Progenitor cell of endocrine pancreas (in vitro differentiated cells): ENCODE results near the gene GPR157. TPM values are rescaled to one million over a fixed set of nuclear protein-coding genes. Genes with fewer than 3 reads are reported as not detected.

Experiments
- DNase-seq: peaks from one replicate; pipeline ENCODE4 v3.0.0; 2021; ENCODE audit warnings: low spot score; ENCODE audit not compliant: unreplicated experiment
- H3K27ac Mint-ChIP-seq: 2 replicates; pipeline ENCODE4 v1.8.0; 2021; ENCODE audit warnings: mild to moderate bottlenecking, moderate library complexity, mixed read lengths
- H3K27me3 Mint-ChIP-seq: 2 replicates; pipeline ENCODE4 v1.8.0; 2021; ENCODE audit warnings: mixed read lengths
- H3K36me3 Mint-ChIP-seq: 2 replicates; pipeline ENCODE4 v1.8.0; 2022; ENCODE audit warnings: mixed read lengths; ENCODE audit not compliant: insufficient read depth
- H3K4me1 Mint-ChIP-seq: 2 replicates; pipeline ENCODE4 v1.8.0; 2021; ENCODE audit warnings: low read depth, mixed read lengths
- H3K4me3 Mint-ChIP-seq: 2 replicates; pipeline ENCODE4 v1.8.0; 2021; ENCODE audit warnings: low read depth, mild to moderate bottlenecking, moderate library complexity, mixed read lengths
- H3K9me3 Mint-ChIP-seq: 2 replicates; pipeline ENCODE4 v1.8.0; 2021; ENCODE audit warnings: low read depth, mixed read lengths
- total RNA-seq: library from RNA; stranded (reverse); gene quantifications from 2 replicates; pipeline ENCODE4 v1.2.1, GENCODE V29; 2021
- TF ChIP-seq, protein P1 (sequence below): fragments of 200-600 bp; sonication (generic); IDR thresholded peaks from one replicate; pipeline ENCODE4 v1.5.0; 2021; ENCODE audit warnings: antibody characterized with exemption, mild to moderate bottlenecking; ENCODE audit not compliant: unreplicated experiment

Gene GPR157
- total RNA-seq, 1 donor from 2014 or later: 1.1 TPM

DNA sequence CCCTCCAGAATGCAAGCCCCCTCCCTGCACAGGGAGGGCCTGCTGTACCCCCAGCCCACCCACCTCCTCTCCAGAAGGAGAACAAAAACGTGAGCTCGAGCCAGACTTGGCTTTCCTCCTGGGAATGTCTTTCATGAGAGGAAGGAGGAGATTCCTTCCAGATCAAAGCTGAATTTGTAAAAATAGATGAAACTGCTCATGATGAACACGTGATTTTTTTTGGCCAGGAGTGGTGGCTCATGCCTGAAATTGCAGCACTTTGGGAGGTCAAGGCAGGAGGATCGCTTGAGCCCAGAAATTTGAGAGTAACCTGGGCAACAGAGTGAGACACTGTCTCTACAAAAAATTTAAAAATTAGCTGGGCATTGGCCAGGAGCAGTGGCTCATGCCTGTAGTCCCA, 21.8 kb downstream of the GPR157 start:
- Mint-ChIP-seq H3K9me3 (no peaks in the 10 kb centered on the region), H3K27ac (no peak overlapping the region), H3K4me3 (no peak overlapping the region), H3K36me3 (no peaks in the 10 kb centered on the region), H3K4me1 (no peaks in the 10 kb centered on the region), H3K27me3 (peaks cover 3% of the 10 kb centered on the region)
- DNase-seq: no peak
- TF ChIP-seq, protein P1, sequence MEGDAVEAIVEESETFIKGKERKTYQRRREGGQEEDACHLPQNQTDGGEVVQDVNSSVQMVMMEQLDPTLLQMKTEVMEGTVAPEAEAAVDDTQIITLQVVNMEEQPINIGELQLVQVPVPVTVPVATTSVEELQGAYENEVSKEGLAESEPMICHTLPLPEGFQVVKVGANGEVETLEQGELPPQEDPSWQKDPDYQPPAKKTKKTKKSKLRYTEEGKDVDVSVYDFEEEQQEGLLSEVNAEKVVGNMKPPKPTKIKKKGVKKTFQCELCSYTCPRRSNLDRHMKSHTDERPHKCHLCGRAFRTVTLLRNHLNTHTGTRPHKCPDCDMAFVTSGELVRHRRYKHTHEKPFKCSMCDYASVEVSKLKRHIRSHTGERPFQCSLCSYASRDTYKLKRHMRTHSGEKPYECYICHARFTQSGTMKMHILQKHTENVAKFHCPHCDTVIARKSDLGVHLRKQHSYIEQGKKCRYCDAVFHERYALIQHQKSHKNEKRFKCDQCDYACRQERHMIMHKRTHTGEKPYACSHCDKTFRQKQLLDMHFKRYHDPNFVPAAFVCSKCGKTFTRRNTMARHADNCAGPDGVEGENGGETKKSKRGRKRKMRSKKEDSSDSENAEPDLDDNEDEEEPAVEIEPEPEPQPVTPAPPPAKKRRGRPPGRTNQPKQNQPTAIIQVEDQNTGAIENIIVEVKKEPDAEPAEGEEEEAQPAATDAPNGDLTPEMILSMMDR: no peak

DNA sequence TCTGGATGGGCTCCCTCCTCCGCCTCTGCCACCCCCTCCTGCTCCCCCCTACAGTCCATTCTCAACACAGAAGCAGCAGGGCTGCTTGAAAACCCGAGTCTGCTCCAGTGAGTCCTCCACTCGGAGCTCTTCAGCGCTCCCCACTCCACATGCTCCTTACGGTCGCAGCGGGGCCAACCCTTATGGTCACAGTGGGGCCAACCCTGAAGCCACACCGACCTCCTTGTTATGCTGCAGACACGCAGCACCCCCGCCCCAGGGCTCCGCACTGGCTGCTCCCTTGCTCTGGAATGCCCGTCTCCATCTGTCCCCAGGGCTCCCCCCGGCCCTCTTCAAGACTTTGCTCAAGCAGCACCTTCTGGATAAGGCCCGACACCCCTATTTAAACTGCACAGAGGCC, 22.6 kb downstream of the GPR157 start:
- no peak for DNase-seq
- peaks cover 2% of the 10 kb centered on the region for H3K27me3 Mint-ChIP-seq
- no peak overlapping the region for H3K4me3 Mint-ChIP-seq
- H3K27ac Mint-ChIP-seq: no peak overlapping the region
- no peaks in the 10 kb centered on the region for H3K36me3 Mint-ChIP-seq
- TF ChIP-seq, protein P1: no peak
- no peaks in the 10 kb centered on the region for H3K4me1 Mint-ChIP-seq
- no peaks in the 10 kb centered on the region for H3K9me3 Mint-ChIP-seq

DNA sequence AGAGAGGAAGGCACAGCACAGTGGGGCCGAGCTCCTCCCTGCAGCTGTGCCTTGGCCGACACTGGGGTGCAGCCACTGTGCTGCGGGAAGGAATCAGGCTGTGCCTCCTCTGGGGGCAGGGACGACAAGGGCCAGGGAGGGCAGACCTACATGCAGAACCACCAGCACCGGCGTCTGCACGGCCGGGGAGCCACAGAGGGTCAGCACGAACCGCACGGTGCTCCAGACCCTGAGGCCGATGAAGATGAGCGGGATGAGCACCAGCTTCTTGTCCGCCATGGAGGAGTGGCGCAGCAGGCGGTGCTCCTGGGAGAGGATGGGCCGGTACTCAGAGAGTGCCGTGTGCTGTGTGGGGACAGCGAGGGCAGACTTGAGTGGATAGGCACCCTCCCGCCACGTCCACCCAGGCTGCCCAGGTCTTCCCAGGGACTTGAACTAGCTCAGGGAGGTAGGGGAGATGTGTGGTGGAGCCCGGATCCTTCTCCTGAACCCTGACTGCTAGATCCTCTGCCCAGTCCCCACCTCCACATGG, 23.5 kb downstream of the GPR157 start:
- H3K9me3 Mint-ChIP-seq: no peaks in the 10 kb centered on the region
- no peaks in the 10 kb centered on the region for H3K36me3 Mint-ChIP-seq
- H3K27me3 Mint-ChIP-seq: no peaks in the 10 kb centered on the region
- H3K4me3 Mint-ChIP-seq: no peak overlapping the region
- TF ChIP-seq, protein P1: no peak
- H3K4me1 Mint-ChIP-seq: no peaks in the 10 kb centered on the region
- H3K27ac Mint-ChIP-seq: no peak overlapping the region
- no peak for DNase-seq

DNA sequence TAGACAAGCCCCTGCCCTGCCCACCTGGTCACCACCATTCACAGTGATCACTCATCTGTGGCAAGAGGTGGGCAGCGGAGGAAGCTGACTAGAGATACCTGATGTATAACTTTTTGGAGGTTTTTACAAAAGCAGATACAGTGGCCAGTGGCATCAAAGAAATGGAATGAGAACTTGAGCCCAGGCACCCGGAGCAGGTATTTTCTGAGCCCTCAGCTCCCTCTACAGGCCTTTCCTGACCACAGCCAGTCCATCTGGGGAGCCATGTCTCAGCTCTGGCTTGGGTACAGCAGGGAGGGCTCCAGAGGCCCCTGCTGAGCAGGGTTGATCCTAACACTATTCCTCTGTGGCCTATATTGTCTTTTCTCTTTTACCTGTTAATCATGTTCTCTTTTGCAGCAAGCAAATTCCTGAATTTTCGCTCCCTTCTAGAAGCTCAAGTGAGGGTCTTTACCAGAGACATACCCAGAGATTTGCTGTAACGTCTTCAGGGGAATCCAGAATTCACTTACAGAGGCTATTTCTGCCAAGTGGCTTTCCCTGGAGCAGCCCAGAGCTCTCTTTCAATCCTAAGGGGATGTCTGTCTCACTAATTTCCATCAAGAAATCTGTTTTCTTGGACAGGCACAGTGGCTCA, 27.3 kb downstream of the GPR157 start:
- Mint-ChIP-seq H3K4me3 (no peak overlapping the region), H3K9me3 (peaks cover 3% of the 10 kb centered on the region), H3K27ac (no peak overlapping the region), H3K27me3 (no peaks in the 10 kb centered on the region), H3K4me1 (no peaks in the 10 kb centered on the region), H3K36me3 (no peaks in the 10 kb centered on the region)
- no peak for DNase-seq
- TF ChIP-seq, protein P1: peak; percentile 73

DNA sequence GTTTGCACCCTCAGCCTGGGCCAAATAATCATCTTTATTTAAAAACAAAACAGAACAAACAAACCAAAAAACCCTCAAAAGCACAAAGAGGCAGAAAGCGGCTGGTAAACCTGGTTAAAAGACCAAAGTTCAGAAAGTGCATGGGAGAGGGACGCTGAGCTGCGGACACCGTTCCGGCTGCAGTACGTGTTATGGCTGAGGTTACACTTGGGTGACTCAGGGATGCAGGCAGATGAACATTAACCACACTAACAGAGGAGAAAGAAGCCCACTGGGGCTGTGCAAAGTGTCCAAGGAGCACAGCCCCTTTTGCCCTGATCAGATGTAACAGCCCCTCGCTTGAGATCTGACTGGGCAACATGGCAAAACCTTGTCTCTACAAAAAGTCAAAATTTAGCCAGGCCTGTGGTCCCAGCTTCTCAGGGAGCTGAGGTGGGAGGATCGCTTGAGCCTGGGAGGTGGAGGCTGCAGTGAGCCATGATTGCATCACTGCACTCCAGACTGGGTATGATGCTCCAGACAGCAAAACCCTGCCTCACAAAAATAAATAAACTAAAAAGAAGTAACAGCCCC, 28.3 kb downstream of the GPR157 start:
- no peak for DNase-seq
- Mint-ChIP-seq H3K27me3 (no peaks in the 10 kb centered on the region), H3K4me1 (no peaks in the 10 kb centered on the region), H3K27ac (no peak overlapping the region), H3K9me3 (peaks cover 8% of the 10 kb centered on the region), H3K4me3 (no peak overlapping the region), H3K36me3 (no peaks in the 10 kb centered on the region)
- TF ChIP-seq, protein P1: no peak
